ENCODE measurements around the gene RAPGEF1. TPM values are rescaled to one million over a fixed set of nuclear protein-coding genes. Genes with fewer than 3 reads are reported as not detected.

Gene RAPGEF1
- total RNA-seq, 1 donor from 2014 or later = 76.8 TPM

DNA sequence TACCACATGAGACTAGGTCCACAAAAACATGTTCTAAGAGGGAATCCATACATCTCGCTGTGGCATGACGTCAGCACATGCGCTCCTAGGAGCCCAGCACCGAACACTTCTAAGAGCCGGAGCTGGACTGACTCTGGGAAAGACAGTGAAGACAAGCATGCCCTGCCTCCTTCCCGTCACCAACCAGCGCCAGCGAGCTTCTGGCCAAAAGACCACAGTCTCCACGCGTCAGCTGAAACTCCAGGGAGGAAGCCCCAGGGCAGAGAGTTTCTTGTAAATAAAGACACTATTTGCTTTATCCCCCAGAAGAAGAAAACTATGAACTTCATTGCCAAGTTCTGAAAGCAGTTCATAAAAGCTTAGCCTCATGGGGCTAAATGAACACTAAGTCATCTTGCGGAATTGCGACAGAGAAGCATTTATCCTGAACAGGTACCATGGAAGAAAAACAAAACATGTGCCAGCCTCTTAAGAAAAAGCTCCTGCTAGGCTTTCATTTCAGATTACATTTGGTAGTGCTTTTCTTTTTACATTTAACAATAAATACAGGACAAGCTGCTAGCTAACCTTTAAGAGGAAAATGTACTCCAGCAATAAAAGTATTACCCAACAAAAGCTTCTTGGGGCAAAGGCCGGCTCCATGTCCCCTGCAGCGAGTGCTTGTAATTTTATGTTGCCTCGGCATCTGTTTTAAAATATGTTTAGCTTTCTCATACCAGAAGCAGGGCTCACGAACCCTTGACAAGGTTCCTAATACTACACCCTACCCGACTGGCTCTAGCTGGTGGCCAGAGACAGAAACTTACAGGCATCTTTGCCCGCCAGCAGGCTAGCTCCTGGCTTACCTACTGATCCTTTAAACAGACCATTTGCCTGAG lies 98.0 kb downstream of the RAPGEF1 start:
- FAIRE-seq (no peak), DNase-seq (ENCODE audit: low read depth) (no peak)
- Histone ChIP-seq H3K27ac (ENCODE audit: low read depth, low read length) (no peak overlapping the region), H3K9me3 (ENCODE audit: insufficient read depth, low read depth, low read length) (no peaks in the 10 kb centered on the region), H3K4me1 (ENCODE audit: insufficient read depth, low read length) (no peaks in the 10 kb centered on the region), H3K36me3 (ENCODE audit: insufficient read depth, low read length) (peaks cover 4% of the 10 kb centered on the region), H3K4me2 (ENCODE audit: low read length) (no peak overlapping the region), H4K20me1 (ENCODE audit: insufficient read depth, low read length) (peaks cover 12% of the 10 kb centered on the region), H3K79me2 (ENCODE audit: insufficient read depth, low read length) (no peaks in the 10 kb centered on the region), H3K27me3 (ENCODE audit: insufficient read depth, low read length) (no peaks in the 10 kb centered on the region), H2AFZ (ENCODE audit: low read depth, low read length) (no peak overlapping the region), H3K9ac (ENCODE audit: low read length) (no peak overlapping the region), H3K4me3 (ENCODE audit: insufficient read depth, low read depth, low read length) (no peak overlapping the region)
- H3K4me1 Mint-ChIP-seq (ENCODE audit: low read depth, unreplicated experiment) = peaks cover 14% of the 10 kb centered on the region
- no peak overlapping the region for H3K4me3 Mint-ChIP-seq (ENCODE audit: unreplicated experiment)
- H3K27me3 Mint-ChIP-seq (ENCODE audit: low read depth, unreplicated experiment) = no peaks in the 10 kb centered on the region
- H3K27ac Mint-ChIP-seq (ENCODE audit: unreplicated experiment) = peak overlapping the region; percentile 7
- TF ChIP-seq, protein P1, sequence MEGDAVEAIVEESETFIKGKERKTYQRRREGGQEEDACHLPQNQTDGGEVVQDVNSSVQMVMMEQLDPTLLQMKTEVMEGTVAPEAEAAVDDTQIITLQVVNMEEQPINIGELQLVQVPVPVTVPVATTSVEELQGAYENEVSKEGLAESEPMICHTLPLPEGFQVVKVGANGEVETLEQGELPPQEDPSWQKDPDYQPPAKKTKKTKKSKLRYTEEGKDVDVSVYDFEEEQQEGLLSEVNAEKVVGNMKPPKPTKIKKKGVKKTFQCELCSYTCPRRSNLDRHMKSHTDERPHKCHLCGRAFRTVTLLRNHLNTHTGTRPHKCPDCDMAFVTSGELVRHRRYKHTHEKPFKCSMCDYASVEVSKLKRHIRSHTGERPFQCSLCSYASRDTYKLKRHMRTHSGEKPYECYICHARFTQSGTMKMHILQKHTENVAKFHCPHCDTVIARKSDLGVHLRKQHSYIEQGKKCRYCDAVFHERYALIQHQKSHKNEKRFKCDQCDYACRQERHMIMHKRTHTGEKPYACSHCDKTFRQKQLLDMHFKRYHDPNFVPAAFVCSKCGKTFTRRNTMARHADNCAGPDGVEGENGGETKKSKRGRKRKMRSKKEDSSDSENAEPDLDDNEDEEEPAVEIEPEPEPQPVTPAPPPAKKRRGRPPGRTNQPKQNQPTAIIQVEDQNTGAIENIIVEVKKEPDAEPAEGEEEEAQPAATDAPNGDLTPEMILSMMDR (IDR thresholded peaks at IDR 0.05; ENCODE audit: insufficient read depth, low read depth, low read length) = no peak
- no peak for TF ChIP-seq EZH2 (IDR thresholded peaks at IDR 0.05; ENCODE audit: insufficient read depth, low read length)
- H3K9me3 Mint-ChIP-seq (ENCODE audit: unreplicated experiment) = no peaks in the 10 kb centered on the region
- peaks cover 13% of the 10 kb centered on the region for H3K36me3 Mint-ChIP-seq (ENCODE audit: low read depth, unreplicated experiment)

DNA sequence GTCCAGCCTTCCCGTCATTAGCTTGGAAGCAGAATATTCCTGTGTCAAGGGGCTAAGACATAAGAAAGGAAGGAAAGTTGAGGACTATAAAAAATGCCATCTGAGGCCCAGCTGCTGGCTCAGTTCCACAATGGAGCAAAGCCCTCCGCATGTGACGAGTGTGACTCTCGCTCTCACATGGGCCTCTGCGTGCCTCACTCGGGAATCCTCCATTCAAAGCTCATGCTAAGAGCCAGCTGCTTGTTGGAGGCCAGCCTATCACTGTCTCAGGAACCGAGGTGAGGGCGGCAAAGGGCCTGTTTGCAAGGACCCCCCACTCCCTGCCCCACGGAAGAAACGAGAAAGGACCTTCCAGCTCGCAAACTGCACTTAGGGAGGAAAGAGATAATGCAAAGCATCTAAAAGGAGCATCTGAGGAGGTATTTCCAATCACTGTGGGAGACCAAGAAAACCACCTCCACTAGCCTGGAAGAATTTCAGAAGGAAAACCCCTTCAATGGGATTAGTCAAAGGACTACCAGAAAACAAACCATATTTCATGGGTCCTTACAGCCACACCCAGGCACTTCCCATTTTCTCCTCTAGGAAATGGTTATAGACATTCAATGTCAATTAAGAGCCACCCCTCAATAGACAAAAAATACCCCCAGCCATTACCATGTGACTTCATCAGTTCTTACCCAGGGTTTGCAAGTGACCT lies 99.3 kb downstream of the RAPGEF1 start:
- H3K4me1 Mint-ChIP-seq (ENCODE audit: low read depth, unreplicated experiment) = peaks cover 26% of the 10 kb centered on the region
- FAIRE-seq (no peak), DNase-seq (ENCODE audit: low read depth) (peak; percentile 52)
- H3K4me2 ChIP-seq (ENCODE audit: low read length) = no peak overlapping the region
- no peak overlapping the region for H3K27ac ChIP-seq (ENCODE audit: low read depth, low read length)
- no peaks in the 10 kb centered on the region for H3K27me3 Mint-ChIP-seq (ENCODE audit: low read depth, unreplicated experiment)
- no peaks in the 10 kb centered on the region for H3K9me3 Mint-ChIP-seq (ENCODE audit: unreplicated experiment)
- peaks cover 12% of the 10 kb centered on the region for H4K20me1 ChIP-seq (ENCODE audit: insufficient read depth, low read length)
- TF ChIP-seq, protein P1 (IDR thresholded peaks at IDR 0.05; ENCODE audit: insufficient read depth, low read depth, low read length) = no peak
- no peak for TF ChIP-seq EZH2 (IDR thresholded peaks at IDR 0.05; ENCODE audit: insufficient read depth, low read length)
- peaks cover 4% of the 10 kb centered on the region for H3K36me3 ChIP-seq (ENCODE audit: insufficient read depth, low read length)
- H3K27ac Mint-ChIP-seq (ENCODE audit: unreplicated experiment) = peak overlapping the region; percentile 80
- H3K79me2 ChIP-seq (ENCODE audit: insufficient read depth, low read length) = no peaks in the 10 kb centered on the region
- H3K36me3 Mint-ChIP-seq (ENCODE audit: low read depth, unreplicated experiment) = peaks cover 13% of the 10 kb centered on the region
- H2AFZ ChIP-seq (ENCODE audit: low read depth, low read length) = no peak overlapping the region
- H3K4me3 ChIP-seq (ENCODE audit: insufficient read depth, low read depth, low read length) = no peak overlapping the region
- H3K27me3 ChIP-seq (ENCODE audit: insufficient read depth, low read length) = no peaks in the 10 kb centered on the region
- H3K4me3 Mint-ChIP-seq (ENCODE audit: unreplicated experiment) = no peak overlapping the region
- H3K4me1 ChIP-seq (ENCODE audit: insufficient read depth, low read length) = peaks cover 5% of the 10 kb centered on the region
- H3K9ac ChIP-seq (ENCODE audit: low read length) = no peak overlapping the region
- H3K9me3 ChIP-seq (ENCODE audit: insufficient read depth, low read depth, low read length) = no peaks in the 10 kb centered on the region

Measured in astrocyte (in vitro differentiated cells and primary cell).